Measurements from ENCODE around the gene MYO5B. TPM values are rescaled to one million over a fixed set of nuclear protein-coding genes. Genes with fewer than 3 reads are reported as not detected.

Gene MYO5B
- total RNA-seq, 4 donors from 2014 or later = 6.3 to 35.2 (median 10.2) TPM

GRCh38 chr18:50119296-50119695 lies 75.7 kb downstream of the MYO5B start:
- Histone ChIP-seq H3K9me3 (no peaks in the 10 kb centered on the region), H3K36me3 (no peaks in the 10 kb centered on the region), H3K4me1 (no peaks in the 10 kb centered on the region), H3K27me3 (no peaks in the 10 kb centered on the region), H3K4me3 (no peak overlapping the region), H3K27ac (no peak overlapping the region)
- 70 to 72% methylated on average over 5 of the region's 5 CpGs for WGBS, 2 donors
- no peak for DNase-seq (ENCODE audit: low spot score in 2 of 2)
- TF ChIP-seq EP300 (IDR thresholded peaks at IDR 0.05) (no peak), POLR2A (IDR thresholded peaks at IDR 0.05) (no peak), CTCF (IDR thresholded peaks at IDR 0.05) (no peak)

GRCh38 chr18:50117863-50118262 lies 77.1 kb downstream of the MYO5B start:
- no peak for TF ChIP-seq POLR2A (IDR thresholded peaks at IDR 0.05)
- TF ChIP-seq CTCF (IDR thresholded peaks at IDR 0.05) = no peak
- TF ChIP-seq EP300 (IDR thresholded peaks at IDR 0.05) = no peak
- whole genome bisulfite sequencing, 2 donors = 50 to 58% methylated on average over 3 of the region's 3 CpGs

GRCh38 chr18:50115095-50115494 lies 79.9 kb downstream of the MYO5B start:
- H3K9me3 ChIP-seq = no peaks in the 10 kb centered on the region
- 58 to 74% methylated on average over 2 of the region's 2 CpGs for WGBS, 2 donors
- H3K27ac ChIP-seq = no peak overlapping the region
- no peaks in the 10 kb centered on the region for H3K27me3 ChIP-seq
- no peaks in the 10 kb centered on the region for H3K4me1 ChIP-seq
- H3K36me3 ChIP-seq = no peaks in the 10 kb centered on the region
- no peak for DNase-seq (ENCODE audit: low spot score in 2 of 2)
- TF ChIP-seq POLR2A (IDR thresholded peaks at IDR 0.05) (no peak), CTCF (IDR thresholded peaks at IDR 0.05) (no peak), EP300 (IDR thresholded peaks at IDR 0.05) (no peak)
- no peak overlapping the region for H3K4me3 ChIP-seq

More at GRCh38 chr18:50117863-50118262, 77.1 kb downstream of the MYO5B start:
- Histone ChIP-seq H3K4me1 (no peaks in the 10 kb centered on the region), H3K27me3 (no peaks in the 10 kb centered on the region), H3K4me3 (no peak overlapping the region), H3K36me3 (no peaks in the 10 kb centered on the region), H3K27ac (no peak overlapping the region), H3K9me3 (no peaks in the 10 kb centered on the region)
- DNase-seq (ENCODE audit: low spot score in 2 of 2) = no peak

DNA sequence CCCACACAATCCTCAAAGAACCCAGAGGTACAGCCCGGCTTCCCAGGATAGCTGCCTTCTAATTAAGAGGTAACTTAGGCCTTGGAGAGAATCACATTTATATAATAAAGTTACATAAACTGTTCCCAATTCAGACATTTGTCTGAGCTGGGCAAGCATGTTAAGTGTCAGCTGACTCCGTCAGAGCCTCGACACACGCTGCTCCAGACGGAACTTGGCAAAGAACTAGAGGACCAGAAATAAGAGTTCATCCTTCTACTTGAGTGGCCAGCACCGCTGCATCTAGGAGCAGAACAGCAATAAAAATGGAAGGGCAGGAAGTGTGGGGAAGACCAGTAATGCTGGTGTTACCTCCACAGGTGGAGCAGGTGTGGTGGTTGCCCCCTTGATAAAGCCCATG lies 80.5 kb downstream of the MYO5B start:
- no peak for TF ChIP-seq CTCF (IDR thresholded peaks at IDR 0.05)
- no peak for TF ChIP-seq POLR2A (IDR thresholded peaks at IDR 0.05)
- TF ChIP-seq EP300 (IDR thresholded peaks at IDR 0.05) = no peak
- Histone ChIP-seq H3K36me3 (no peaks in the 10 kb centered on the region), H3K9me3 (no peaks in the 10 kb centered on the region), H3K27ac (no peak overlapping the region), H3K4me1 (no peaks in the 10 kb centered on the region), H3K27me3 (no peaks in the 10 kb centered on the region), H3K4me3 (no peak overlapping the region)
- DNase-seq (ENCODE audit: low spot score in 2 of 2) = no peak
- 64 to 70% methylated on average over 6 of the region's 6 CpGs for WGBS, 2 donors

GRCh38 chr18:50113726-50114125 lies 81.2 kb downstream of the MYO5B start:
- DNase-seq (ENCODE audit: low spot score in 2 of 2) = no peak
- H3K4me3 ChIP-seq = no peak overlapping the region

More at GRCh38 chr18:50113726-50114125, 81.2 kb downstream of the MYO5B start:
- no peaks in the 10 kb centered on the region for H3K27me3 ChIP-seq
- no peaks in the 10 kb centered on the region for H3K36me3 ChIP-seq
- H3K4me1 ChIP-seq = no peaks in the 10 kb centered on the region
- H3K27ac ChIP-seq = no peak overlapping the region
- TF ChIP-seq POLR2A (IDR thresholded peaks at IDR 0.05) = no peak
- no peak for TF ChIP-seq EP300 (IDR thresholded peaks at IDR 0.05)
- TF ChIP-seq CTCF (IDR thresholded peaks at IDR 0.05) = no peak
- 56 to 67% methylated on average over 2 of the region's 2 CpGs for WGBS, 2 donors
- no peaks in the 10 kb centered on the region for H3K9me3 ChIP-seq
